ENCODE results near the gene CPNE9.

CPNE9 gene

GRCh38 chr3:9704347-9705322, 1.0 kb downstream of the CPNE9 start:
- no peak for TF ChIP-seq EZH2phosphoT487 (IDR thresholded peaks at IDR 0.05; ENCODE audit: low read length)
- TF ChIP-seq CTCF (IDR thresholded peaks at IDR 0.05; ENCODE audit: low read length), result no peak
- no peak for TF ChIP-seq EZH2 (optimal IDR thresholded peaks at IDR 0.05; ENCODE audit: low read depth, low read length)
- H3K9ac ChIP-seq (ENCODE audit: low read length), result no peak overlapping the region
- no peaks in the 10 kb centered on the region for H3F3A ChIP-seq (ENCODE audit: insufficient read depth, low read length)
- no peak overlapping the region for H3K4me2 ChIP-seq (ENCODE audit: low read depth, low read length)
- H3K27ac ChIP-seq (ENCODE audit: low read length), result no peak overlapping the region
- H3K4me1 ChIP-seq (ENCODE audit: low read length), result no peaks in the 10 kb centered on the region
- DNase-seq, result no peak
- no peaks in the 10 kb centered on the region for H4K20me1 ChIP-seq (ENCODE audit: insufficient read depth, low read length)
- no peaks in the 10 kb centered on the region; the same call in 1 of the 2 replicates for H3K36me3 ChIP-seq (replicated peaks; ENCODE audit: insufficient read depth, low read length)
- no peak overlapping the region for H3K4me3 ChIP-seq (ENCODE audit: low read length)
- no peaks in the 10 kb centered on the region for H3K9me2 ChIP-seq (replicated peaks; ENCODE audit: insufficient read depth, low read length)
- H2AFZ ChIP-seq (ENCODE audit: low read length), result no peak overlapping the region
- H3K27me3 ChIP-seq (replicated peaks; ENCODE audit: insufficient read depth, low read length), result no peaks in the 10 kb centered on the region
- no peaks in the 10 kb centered on the region for H3K79me2 ChIP-seq (ENCODE audit: low read length)
- H3K9me3 ChIP-seq (replicated peaks; ENCODE audit: insufficient read depth, low read length), result no peaks in the 10 kb centered on the region

- Histone ChIP-seq H3K27ac (ENCODE audit: low read length) (no peak overlapping the region), H3K79me2 (ENCODE audit: low read length) (no peaks in the 10 kb centered on the region), H3K9me3 (replicated peaks; ENCODE audit: insufficient read depth, low read length) (no peaks in the 10 kb centered on the region), H3K4me2 (ENCODE audit: low read depth, low read length) (no peak overlapping the region), H3F3A (ENCODE audit: insufficient read depth, low read length) (no peaks in the 10 kb centered on the region), H3K9ac (ENCODE audit: low read length) (no peak overlapping the region), H3K4me3 (ENCODE audit: low read length) (no peak overlapping the region), H3K4me1 (ENCODE audit: low read length) (no peaks in the 10 kb centered on the region), H2AFZ (ENCODE audit: low read length) (no peak overlapping the region), H4K20me1 (ENCODE audit: insufficient read depth, low read length) (no peaks in the 10 kb centered on the region), H3K27me3 (replicated peaks; ENCODE audit: insufficient read depth, low read length) (no peaks in the 10 kb centered on the region), H3K9me2 (replicated peaks; ENCODE audit: insufficient read depth, low read length) (no peaks in the 10 kb centered on the region), H3K36me3 (replicated peaks; ENCODE audit: insufficient read depth, low read length) (no peaks in the 10 kb centered on the region)
- TF ChIP-seq EZH2 (optimal IDR thresholded peaks at IDR 0.05; ENCODE audit: low read depth, low read length), result no peak
- no peak for TF ChIP-seq EZH2phosphoT487 (IDR thresholded peaks at IDR 0.05; ENCODE audit: low read length)
- TF ChIP-seq CTCF (IDR thresholded peaks at IDR 0.05; ENCODE audit: low read length), result no peak
- DNase-seq, result peak; percentile 11
Observed at GRCh38 chr3:9710174-9710739, 6.6 kb downstream of the CPNE9 start.

GRCh38 chr3:9712415-9712814, 8.8 kb downstream of the CPNE9 start:
- Histone ChIP-seq H2AFZ (ENCODE audit: low read length) (no peak overlapping the region), H3K9ac (ENCODE audit: low read length) (no peak overlapping the region), H3K79me2 (ENCODE audit: low read length) (no peaks in the 10 kb centered on the region), H3K4me3 (ENCODE audit: low read length) (no peak overlapping the region), H3K9me3 (replicated peaks; ENCODE audit: insufficient read depth, low read length) (no peaks in the 10 kb centered on the region), H3K36me3 (replicated peaks; ENCODE audit: insufficient read depth, low read length) (no peaks in the 10 kb centered on the region), H3K9me2 (replicated peaks; ENCODE audit: insufficient read depth, low read length) (no peaks in the 10 kb centered on the region), H3K4me1 (ENCODE audit: low read length) (no peaks in the 10 kb centered on the region), H3K27ac (ENCODE audit: low read length) (no peak overlapping the region), H3K4me2 (ENCODE audit: low read depth, low read length) (no peak overlapping the region), H3K27me3 (replicated peaks; ENCODE audit: insufficient read depth, low read length) (no peaks in the 10 kb centered on the region), H3F3A (ENCODE audit: insufficient read depth, low read length) (no peaks in the 10 kb centered on the region), H4K20me1 (ENCODE audit: insufficient read depth, low read length) (no peaks in the 10 kb centered on the region)
- DNase-seq, result no peak
- TF ChIP-seq CTCF (IDR thresholded peaks at IDR 0.05; ENCODE audit: low read length), result no peak
- no peak for TF ChIP-seq EZH2 (optimal IDR thresholded peaks at IDR 0.05; ENCODE audit: low read depth, low read length)
- no peak for TF ChIP-seq EZH2phosphoT487 (IDR thresholded peaks at IDR 0.05; ENCODE audit: low read length)

Data from MM.1S (cell line).